Kidney tubule cell (primary cell): ENCODE measurements around the gene CDCP1.
A peak's percentile ranks its signal among the peaks of the same experiment; 100 is the strongest.

Experiments
- DNase-seq: peaks from one replicate; pipeline ENCODE4 v3.0.0-alpha.2; 2018; ENCODE audit warnings: low spot score

The CDCP1 gene

DNA sequence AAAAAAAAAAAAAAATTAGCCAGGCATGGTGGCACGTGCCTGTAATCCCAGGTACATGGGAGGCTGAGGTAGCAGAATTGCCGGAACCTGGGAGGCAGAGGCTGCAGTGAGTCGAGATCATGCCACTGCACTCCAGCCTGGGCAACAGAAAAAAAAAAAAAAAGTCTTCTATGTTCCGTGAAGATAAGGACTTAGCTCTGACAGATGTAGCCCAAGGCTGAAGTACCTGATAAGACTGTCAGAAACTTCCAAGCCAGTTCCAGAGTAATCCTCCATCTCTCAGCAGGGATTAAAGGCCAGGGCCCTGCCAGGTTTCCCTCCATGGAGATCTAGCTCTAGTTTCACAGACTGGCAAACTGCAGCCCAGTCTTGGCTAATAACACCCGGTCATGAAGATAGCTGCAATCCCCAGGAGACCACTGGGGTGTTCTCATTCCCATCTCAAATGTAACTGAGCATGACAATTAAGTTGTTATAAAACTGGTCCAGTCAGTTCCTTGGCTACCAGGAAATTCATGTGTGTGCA is 8.5 kb downstream of the CDCP1 start:
- DNase-seq: peak; percentile 38

DNA sequence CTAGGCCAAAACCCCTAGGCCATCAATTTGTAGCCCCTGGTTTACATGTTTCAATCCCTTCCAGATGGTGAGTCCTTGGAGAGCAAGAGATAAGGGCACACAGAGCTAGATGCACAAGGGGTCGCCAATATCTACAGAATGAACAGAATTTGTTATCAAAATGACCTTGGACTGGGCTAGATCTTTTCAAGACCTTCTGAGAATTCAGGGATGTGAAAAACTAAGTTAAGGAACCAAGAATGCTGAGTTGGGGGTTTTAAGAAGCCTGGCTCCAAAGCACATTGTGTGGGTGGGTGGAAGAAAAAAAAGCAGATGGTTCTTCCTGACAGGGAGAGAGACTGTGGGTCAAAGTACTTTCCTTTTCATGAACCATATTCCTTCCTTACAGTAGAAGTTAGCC is 10.2 kb downstream of the CDCP1 start:
- DNase-seq: no peak

DNA sequence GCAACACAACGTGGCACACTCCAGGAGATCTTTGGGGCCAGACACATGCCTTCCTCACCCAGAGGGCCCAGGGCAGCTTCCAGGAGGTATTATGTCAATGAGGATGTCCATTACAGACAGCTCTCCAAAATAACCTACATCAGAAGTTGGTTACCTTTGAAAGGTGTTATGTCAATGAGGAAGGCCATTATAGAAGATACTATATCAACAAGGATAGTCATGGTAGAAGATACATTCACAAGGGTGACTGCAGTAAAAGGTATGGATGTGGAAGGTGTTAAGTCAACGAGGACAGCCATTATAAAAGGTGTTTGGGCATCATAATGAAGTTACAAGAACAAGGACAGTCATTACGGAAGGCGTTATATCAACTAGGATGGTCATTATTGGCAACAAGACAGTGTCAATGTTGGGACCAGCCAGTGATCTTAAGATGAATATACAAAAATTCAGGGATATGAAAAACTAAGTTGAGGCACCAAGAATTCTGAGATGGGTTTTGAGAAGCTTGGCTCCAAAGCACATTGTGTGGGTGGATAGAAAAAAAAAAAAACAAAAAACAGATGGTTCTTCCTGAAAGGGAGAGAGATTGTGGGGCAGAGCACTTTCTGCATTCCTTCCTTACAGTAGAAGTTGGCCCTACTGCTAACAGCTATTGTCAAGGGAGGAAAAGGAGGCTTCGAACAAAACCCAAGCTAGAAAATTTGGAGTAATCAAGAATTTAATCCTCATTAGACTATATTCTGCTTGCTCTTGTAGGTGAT is 11.2 kb downstream of the CDCP1 start:
- no peak for DNase-seq

DNA sequence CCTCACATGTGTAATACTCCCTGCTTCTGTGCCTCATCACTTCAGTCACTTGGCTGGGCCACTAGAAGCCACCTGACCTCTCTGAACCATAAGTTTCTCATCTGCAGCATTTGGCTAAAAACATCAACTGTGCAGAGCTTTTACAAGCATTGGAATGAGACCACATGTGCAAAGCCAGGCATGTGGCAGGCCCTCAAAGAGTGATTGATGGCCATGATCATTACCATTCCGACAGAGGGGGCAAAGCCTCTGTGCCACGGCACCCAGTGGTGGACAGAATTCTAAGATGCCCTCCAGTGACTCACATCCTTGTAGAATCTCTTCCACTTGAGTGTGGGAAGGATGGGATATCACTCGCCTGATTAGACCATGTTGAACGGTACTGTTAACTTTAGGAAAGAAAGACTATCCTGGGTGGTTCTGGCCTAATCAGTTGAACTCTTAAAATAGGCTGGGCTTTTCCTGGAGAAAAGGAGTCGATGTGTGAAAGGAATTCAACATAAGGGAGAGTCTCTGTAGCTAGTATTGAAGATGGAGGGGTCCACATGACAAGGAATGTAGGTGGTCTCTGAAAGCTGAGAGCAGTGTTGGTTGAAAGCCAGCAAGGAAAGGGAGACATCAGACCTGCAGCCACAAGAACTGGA is 13.5 kb downstream of the CDCP1 start:
- DNase-seq: peak; percentile 38

DNA sequence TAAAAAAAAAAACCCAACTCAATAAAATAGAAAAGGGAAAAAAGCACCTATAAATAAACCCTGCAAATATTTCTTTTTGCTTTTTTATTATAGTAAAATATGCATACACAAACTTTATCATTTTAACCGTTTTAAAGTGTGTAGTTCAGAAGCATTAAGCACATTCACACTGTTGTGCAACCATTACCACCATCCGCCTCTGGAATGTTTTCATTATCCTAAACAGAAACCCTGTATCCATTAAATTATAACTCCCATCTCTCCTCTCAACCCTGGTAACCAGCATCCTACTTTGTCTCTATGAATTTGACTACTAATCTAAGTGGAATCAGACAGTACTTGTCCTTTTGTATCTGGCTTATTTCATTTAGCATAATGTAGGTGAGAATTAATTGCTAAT is 15.0 kb downstream of the CDCP1 start:
- no peak for DNase-seq

DNA sequence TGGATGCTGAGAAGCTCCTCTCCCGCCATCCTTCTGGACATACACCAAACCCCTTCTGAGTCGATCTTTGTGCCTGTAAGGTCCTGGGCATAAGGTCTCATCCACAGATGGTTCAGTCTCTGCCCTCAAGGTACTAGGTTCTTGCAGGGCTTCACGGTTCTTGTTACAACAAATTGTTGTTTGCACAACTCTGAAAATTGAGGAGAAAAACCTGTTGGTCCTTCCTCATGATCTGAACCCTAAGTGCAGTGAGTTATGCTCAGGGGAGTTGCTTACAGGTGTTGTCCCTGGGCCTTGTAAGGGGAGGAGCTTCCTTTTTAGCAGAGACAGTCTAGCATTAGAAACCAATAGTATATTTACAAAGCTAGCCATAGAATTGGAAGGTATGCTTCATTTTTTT is 15.7 kb downstream of the CDCP1 start:
- DNase-seq: no peak

GRCh38 chr3:45128950-45129349 is 17.2 kb downstream of the CDCP1 start:
- peak; percentile 66 for DNase-seq

- no peak for DNase-seq
Observed at GRCh38 chr3:45127130-45127822, 18.9 kb downstream of the CDCP1 start.

- DNase-seq: no peak
Observed at GRCh38 chr3:45126730-45127129, 19.4 kb downstream of the CDCP1 start.

DNA sequence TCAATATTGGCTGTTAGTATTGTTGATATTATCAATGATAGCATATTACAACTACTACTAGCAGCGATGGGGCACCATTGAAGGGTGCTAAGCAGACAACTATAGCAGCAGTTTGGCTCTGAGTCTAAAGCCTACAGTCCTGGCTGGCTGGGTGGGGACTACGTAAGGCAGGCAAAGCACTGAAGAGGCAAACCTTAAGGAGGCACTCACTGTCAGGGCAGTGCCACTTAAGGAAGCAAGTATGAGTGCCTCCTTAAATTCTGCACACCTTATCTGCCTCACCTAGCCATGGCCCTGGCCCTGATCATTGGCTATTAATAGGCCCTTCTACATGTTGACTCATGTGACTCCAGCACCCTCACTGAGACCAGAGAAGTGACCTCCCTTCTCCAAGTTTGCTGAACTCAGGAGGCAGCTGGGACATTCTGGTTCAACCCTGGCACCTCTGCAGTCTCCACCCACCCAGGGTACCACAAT is 20.6 kb downstream of the CDCP1 start:
- peak; percentile 89 for DNase-seq

- DNase-seq: no peak
Observed at GRCh38 chr3:45124956-45125355, 21.2 kb downstream of the CDCP1 start.

DNA sequence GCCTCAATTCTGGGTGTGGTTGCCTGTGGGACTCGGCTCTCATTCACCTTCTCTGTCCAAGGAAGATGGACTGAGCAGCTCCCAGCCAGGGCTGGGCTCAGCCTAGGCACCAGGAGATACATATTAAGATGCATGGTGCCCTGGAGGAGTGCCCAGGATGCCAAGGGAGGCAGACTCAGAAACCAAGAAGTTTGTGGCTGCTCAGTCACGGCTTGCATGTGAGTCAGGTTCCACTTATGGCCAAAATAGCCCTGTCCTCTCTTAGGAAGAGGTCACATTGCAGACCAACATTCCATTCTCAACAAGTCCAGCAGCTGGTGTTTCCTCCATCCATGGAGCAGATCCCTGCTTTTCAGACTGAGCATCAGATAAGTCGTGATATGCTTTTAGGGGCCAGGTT is 21.8 kb downstream of the CDCP1 start:
- peak; percentile 98 for DNase-seq

GRCh38 chr3:45123581-45124269 is 22.5 kb downstream of the CDCP1 start:
- DNase-seq: peak; percentile 100

DNA sequence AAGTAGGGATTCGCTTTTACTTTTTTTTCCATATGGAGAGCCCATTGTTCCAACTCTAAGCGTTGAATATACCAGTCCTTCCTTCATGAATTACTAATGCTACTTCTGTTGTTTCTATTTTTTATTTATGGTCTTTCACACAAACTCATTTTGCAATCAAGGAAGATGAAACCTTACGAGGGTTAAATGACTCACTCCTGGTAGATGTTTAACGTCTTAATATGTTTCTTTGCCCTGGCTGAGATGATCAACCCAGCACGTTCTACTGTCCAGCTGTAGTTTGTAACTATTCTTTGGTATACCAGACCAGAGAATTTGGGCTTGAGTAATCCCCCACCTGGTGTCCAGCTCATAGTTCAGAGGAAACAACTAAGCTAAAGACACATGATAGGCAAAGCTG is 23.1 kb downstream of the CDCP1 start:
- peak; percentile 99 for DNase-seq

DNA sequence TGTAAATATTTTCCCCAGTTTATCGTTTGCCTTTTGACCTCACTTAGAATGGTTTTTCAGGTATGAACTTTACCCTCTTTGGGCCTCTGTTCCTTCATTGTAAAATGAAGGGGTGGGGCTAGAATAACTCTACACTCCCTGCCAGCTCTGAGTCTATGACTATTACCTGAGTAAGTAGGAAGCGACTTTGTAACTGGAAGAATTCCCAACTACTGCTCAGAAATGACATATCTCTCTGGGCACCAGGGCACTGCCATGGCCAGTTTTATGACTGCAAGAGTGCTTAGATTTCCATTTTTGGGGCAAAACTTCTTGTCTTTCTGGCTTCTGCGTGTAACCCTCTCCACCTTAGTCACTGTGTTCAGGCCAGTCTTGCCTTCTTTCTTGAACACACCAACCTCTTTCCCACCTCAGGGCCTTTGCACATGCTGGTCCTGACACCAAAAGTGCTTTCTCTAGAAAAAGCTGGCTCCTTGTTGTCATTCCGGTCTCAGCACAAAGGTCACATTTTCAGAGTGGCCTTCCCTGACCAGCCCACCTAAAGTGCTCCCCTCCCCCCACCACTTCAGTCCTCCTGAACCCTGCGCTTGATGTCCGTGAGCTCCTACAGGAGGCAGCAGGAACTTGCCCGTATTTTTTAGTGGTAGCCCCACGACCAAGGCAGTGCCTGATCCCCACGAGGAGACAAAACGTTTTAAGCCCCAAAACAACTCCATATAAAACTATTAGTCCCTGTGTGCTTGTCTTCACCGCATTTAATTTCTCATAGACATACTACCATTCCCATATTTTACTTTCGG is 25.6 kb downstream of the CDCP1 start:
- DNase-seq: peak; percentile 81

DNA sequence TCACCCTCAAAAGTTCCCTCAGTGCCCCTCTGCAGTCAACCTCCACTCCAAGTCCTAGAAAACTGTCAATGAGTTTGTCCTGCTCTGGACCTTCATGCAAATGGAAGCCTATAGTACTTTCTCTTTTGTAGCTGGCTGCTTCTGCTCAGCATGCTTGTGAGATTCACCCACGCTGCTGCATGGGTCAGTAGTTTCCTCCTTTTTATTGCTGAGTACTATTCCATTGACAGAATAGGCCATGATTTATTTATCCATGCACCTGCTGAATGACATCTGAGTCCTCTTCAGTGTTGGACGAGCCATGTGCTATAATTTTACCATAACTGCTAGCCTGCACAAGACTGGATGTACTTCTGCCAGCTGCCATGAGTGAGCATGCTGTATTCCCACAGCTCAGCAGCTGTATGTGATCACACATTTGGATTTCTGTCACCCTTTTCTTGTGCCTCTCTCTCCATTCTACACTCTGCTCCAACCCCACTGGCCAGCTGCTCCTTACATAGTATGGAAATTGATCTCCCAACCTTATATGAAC is 26.3 kb downstream of the CDCP1 start:
- DNase-seq: no peak

DNA sequence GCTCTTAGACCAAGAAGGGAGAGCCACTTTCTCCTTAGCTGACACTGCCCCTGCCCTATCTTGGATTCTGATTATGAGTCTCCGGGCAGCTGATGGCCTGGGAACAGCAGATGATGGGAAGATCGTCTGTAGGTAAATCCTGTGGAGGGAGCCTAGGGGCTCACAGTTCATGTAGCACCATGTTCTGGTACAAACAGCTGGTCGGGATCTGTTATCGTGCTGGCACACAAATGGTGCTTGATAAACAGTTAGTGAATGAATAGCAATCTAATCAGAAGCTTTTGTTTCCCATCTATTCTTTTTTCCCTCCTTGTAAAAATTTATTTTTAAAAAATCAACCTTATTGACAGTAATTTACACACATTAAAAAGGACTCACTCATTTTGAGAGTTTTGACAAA is 26.8 kb downstream of the CDCP1 start:
- no peak for DNase-seq

DNA sequence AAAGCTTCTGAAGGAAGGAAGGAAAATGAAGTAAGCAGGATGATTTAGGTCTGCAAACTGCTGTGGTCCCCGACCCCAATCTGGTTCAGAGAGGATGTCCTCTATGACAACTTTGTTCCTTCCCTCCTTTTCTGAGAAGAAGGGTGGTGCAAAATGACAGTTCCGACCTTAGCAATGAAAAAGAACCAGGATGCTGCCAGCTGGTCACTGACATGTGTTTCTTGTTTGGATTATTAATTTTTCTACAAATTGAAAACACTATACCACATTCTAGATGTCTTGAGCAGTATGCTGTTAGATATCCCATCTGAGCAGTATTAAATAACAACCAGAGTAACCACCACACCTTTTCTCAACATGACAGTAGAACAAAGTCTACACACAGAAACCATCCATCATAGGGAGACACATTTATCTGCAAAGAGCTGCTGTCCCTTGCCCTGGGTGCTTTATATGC is 27.5 kb downstream of the CDCP1 start:
- no peak for DNase-seq

DNA sequence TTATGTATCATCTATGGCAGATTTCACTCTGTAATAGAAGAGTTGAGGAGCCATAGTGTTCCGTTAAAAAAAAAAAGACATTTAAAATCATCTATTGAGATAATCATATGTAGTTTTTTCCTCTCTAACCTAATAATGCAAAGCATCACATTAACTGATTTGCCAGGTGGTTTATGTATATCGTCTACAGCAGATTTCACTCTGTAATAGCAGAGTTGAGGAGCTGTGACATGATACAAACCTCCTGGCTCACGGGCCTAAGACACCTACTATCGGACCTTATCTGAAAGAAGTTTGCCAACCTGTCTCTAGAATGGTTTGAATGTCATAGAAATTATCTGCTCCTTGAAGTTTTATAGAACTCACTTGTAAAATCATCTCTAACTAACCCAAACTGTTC is 29.8 kb downstream of the CDCP1 start:
- no peak for DNase-seq

DNA sequence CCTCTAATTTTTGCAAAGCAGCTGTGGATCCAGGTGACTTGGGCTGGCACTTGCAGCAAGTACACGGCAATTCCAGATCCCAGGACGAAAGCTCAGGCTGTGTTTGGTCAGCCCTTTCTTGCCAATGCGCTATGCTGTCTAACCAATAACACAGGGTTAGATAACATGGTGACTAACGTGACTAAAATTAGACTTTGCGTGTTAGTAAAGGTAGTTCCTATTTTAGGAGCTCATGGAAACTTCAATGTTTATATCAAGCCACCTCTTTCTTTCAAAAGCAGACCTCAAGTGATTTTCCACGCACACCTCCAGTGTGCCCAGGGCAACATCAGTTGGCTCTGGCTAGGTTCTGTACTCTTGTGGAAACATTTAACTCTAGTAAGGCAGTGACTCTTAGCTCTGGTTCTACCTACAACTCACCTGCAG is 32.5 kb downstream of the CDCP1 start:
- DNase-seq: no peak

DNA sequence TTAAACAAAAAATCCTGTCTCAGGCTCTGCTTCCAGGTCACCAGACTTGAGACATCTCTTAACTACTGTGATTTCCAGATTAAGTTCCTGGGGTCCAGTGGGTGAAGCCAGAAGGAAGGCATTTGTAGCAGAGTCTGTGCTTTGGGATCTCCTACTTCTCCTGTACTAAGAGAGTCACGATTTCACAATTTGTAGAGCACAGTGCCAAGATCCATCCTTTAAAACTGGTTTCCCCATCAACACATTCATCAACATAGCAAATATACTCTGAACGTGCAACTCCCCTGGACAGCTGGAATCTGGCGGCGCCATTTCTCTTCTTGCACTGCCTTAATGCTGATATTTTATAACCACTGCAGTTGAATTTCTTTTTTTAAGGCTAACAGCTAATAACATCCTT is 33.2 kb downstream of the CDCP1 start:
- DNase-seq: no peak
